GM12891 (cell line): ENCODE results near the gene SLF1.

Experiments
- PAX5 ChIP-seq: IDR thresholded peaks from 2 replicates; pipeline ENCODE4 v1.6.1; 2011; ENCODE audit warnings: low read length, moderate library complexity, mild to moderate bottlenecking; ENCODE audit not compliant: insufficient read depth, severe bottlenecking
- POLR2A ChIP-seq: IDR thresholded peaks from 2 replicates; pipeline ENCODE4 v1.6.1; 2011; ENCODE audit warnings: low read depth, low read length, control low read depth
- POLR2AphosphoS5 ChIP-seq: IDR thresholded peaks from 2 replicates; pipeline ENCODE4 v1.6.1; 2011; ENCODE audit warnings: low read depth, low read length, control low read depth
- TAF1 ChIP-seq: IDR thresholded peaks from 2 replicates; pipeline ENCODE4 v1.6.1; 2011; ENCODE audit warnings: low read depth, low read length, control low read depth

DNA sequence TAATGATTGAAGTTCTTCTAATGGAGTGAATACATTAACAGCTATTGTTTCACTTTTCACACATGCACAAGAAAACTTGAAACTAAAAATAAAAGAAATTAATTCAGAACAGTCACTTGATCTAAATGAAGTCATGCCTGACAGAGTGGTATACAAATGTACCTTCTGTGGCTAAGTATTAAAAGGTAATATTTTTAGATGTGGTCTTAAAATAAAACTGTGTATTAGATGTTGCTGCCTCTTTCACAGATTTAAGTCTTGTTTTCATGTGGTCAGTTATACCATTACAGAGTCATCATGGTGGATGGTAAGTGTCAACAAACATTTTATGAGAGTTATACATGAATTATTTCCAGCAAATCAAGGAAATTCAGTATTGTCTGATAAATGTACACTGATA, 47.1 kb upstream of the SLF1 start:
- TF ChIP-seq TAF1 (no peak), POLR2AphosphoS5 (no peak), POLR2A (no peak), PAX5 (no peak)
